ENCODE results near the gene THOC3.
"Not testable (repeated sequence)": the region's sequence is repeated elsewhere in the genome, so short reads cannot be mapped to it uniquely, and the experiment has no call there.

THOC3 gene

GRCh38 chr5:175940632-175941031, 27.5 kb downstream of the THOC3 start:
- not testable (repeated sequence) for DNase-seq

- DNase-seq, result not testable (repeated sequence)
Observed at GRCh38 chr5:175938489-175938888, 29.6 kb downstream of the THOC3 start.

- not testable (repeated sequence) for DNase-seq
Observed at GRCh38 chr5:175928752-175929151, 39.4 kb downstream of the THOC3 start.

GRCh38 chr5:175925106-175925505, 43.0 kb downstream of the THOC3 start:
- DNase-seq, result not testable (repeated sequence)

- peak; percentile 97 for DNase-seq
Observed at GRCh38 chr5:175922192-175922885, 45.8 kb downstream of the THOC3 start.

- DNase-seq, result no peak
Observed at GRCh38 chr5:175921061-175921730, 46.9 kb downstream of the THOC3 start.

GRCh38 chr5:175920231-175920811, 47.8 kb downstream of the THOC3 start:
- peak; percentile 67 for DNase-seq

- DNase-seq, result not testable (repeated sequence)
Observed at GRCh38 chr5:175915066-175916037, 52.8 kb downstream of the THOC3 start.

- not testable (repeated sequence) for DNase-seq
Observed at GRCh38 chr5:175913835-175914672, 54.1 kb downstream of the THOC3 start.

GRCh38 chr5:175910072-175910471, 58.0 kb downstream of the THOC3 start:
- not testable (repeated sequence) for DNase-seq
